ENCODE results near the gene WSB1.
A peak's percentile ranks its signal among the peaks of the same experiment; 100 is the strongest.
"Not testable (repeated sequence)": the region's sequence is repeated elsewhere in the genome, so short reads cannot be mapped to it uniquely, and the experiment has no call there.

The WSB1 gene

DNA sequence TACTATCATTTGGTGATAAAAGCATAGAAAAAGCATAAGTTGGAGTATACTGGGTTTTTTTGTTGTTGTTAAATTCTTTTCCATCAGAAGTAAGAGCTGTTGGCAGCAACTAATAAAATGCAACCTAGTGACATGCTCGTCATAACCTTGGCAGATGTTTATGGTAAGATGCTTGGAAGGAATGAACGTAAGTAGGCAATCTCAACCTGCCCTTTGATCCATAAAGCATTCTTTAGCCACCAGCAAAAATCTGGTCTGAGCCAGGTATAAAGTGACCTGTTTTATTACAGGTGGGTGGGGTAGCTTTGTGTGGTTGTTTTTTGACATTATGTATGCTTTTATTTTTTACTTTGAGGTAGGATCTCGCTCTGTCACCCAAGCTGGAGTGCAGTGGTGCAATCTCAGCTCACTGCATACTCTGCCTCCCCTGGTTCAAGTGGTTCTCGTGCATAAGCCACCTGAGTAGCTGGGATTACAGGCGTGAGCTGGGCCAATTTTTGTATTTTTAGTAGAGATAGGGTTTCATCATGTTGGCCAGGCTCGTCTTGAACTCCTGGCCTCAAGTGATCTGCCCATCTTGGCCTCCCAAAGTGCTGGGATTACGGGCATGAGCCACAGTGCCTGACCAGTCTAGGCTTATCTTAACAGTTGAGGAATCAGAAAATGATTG lies 22.0 kb downstream of the WSB1 start:
- DNase-seq (ENCODE audit: low read depth in 2 of 2), result no peak

- no peak for DNase-seq (ENCODE audit: low read depth in 2 of 2)
Observed at GRCh38 chr17:27318228-27318627, 24.3 kb downstream of the WSB1 start.

DNA sequence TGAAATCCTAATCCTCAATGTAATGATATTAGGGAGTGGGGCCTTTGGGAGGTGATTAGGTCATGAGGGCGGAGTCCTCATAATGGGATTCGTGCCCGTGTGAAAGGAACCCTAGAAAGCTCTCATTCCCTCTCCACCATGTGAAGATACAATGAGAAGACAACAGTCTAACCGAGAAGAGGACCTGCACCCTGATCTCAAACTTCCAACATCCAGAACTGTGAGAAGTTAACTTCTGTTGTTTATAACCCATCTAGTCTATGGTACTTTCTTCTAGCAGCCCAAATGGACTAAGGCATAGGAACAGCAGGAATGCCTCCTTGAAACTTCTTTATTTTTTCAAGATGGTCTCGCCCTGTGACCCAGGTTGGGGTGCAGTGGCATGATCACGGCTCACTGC lies 24.7 kb downstream of the WSB1 start:
- DNase-seq (ENCODE audit: low read depth in 2 of 2), result no peak

- no peak for DNase-seq (ENCODE audit: low read depth in 2 of 2)
Observed at GRCh38 chr17:27319541-27320221, 25.8 kb downstream of the WSB1 start.

DNA sequence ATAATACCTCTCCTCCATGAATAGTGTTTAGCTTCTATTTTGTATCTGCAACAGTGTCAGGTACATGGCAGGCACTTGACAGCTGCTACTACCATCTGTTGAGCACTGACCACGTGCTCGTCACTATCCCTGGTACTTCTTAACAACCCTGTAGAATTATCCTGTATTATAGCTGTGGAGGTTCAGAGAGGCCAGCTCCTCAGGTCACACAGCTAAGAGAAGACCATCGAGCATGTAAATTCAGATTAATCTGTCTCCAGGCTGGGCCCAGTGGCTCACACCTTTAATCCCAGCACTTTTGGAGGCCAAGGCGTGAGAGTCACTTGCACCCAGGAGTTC lies 26.3 kb downstream of the WSB1 start:
- DNase-seq (ENCODE audit: low read depth in 2 of 2), result no peak

DNA sequence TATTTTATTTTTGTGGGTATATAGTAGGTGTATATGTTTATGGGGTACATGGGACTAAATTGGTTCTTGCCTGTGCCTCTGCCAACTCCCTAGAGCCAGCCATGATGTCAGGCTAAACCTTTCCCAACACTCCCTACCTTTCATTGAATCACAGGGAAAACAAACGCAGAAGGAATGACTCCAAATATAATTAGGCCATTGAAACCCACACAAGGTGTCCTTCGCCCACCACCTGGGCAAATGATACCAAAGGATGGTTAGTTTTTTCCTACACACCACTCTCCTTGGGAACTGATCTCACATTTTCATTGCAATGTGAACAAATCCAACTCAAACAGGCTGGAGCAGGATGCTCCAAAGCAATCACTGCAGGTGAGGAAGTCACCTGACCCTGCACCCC lies 27.5 kb downstream of the WSB1 start:
- DNase-seq (ENCODE audit: low read depth in 2 of 2), result no peak

DNA sequence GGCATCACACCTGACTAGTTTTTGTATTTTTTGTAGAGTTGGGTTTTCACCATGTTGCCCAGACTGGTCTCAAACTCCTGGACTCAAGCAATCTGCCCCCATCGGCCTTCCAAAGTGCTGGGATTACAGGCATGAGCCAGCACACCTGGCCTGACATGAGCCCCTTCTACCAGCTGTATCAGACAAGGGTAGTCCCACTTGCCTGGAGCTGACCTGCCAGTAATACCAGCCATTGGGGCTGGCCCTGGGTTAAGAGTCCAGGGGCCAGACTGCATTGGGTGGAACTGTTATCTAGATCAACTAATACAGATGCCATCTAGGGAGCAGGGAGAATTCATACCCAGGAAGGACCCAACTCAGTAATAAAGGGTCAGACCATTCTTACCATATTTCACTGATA lies 28.1 kb downstream of the WSB1 start:
- DNase-seq (ENCODE audit: low read depth in 2 of 2), result no peak

GRCh38 chr17:27322690-27323508 lies 29.0 kb downstream of the WSB1 start:
- no peak for DNase-seq (ENCODE audit: low read depth in 2 of 2)

DNA sequence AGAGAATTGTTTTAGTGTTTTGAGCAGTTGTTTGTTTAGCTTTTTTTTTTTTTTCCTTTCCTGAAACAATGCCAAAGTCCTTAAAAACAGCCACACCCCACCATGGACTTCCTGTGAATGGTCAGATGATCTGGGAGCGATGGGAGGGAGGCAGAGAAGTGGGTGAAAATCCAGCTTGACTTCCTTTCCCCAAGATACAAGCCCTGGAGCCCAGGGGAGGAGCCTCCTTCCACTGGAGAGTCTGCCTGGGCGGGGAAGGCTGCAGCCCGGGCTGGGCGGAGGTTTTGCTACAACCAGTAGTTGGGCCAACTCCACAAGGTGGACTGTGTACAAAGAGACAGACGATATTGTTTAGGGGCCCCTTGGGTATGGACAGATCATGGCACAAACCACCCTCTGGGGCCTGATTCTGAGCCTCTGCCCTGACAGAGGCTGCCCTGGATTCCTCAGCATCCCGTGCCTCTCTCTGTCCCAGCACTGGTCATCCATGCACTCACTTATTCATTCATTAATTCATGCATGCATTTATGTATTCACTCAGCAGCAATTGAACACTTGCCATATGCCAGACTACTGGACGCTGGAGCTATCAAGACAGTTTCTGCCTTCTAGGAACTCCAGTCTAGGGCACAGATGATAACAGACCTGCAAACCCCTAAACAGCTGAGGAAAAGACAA lies 29.8 kb downstream of the WSB1 start:
- DNase-seq (ENCODE audit: low read depth in 2 of 2), result no peak

- no peak for DNase-seq (ENCODE audit: low read depth in 2 of 2)
Observed at GRCh38 chr17:27324771-27325339, 30.9 kb downstream of the WSB1 start.

DNA sequence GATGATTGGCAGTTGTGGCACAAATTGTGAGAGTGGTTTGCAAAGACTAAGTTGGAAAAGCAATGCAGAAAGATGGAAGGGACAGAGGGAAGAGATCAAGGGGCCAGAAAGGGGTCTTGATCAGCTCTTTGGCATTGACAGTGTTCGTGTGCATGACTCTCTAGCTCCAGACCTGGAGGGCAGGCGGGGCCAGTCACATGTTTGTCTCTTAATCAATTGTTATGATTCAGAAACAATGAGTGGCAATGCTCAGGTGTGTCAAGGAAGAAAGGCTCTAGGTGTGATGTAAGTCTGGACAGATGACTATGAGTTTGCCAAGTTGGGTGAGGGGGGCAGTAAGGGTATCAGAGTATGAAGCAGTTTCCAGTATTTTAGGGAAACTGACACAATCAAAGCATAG lies 32.1 kb downstream of the WSB1 start:
- no peak for DNase-seq (ENCODE audit: low read depth in 2 of 2)

DNA sequence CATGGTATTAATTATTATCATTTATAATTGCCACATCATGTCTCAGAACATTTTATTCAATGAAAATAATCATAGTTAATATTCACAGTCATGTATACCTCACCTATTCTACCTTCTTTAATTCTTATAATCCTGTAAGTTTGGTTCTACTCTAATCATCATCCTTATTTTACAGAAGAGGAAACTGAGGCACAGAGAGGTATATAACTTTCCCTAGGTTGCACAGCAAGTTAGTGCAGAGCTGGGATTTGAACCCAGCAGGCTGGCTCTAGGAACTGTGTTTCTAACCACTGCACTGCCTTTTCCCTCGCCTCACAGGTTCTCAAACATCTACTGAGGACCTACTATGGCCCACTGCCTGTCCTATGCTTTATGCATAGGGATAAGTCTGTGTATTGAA lies 32.7 kb downstream of the WSB1 start:
- DNase-seq (ENCODE audit: low read depth in 2 of 2), result no peak

- no peak for DNase-seq (ENCODE audit: low read depth in 2 of 2)
Observed at GRCh38 chr17:27327397-27327796, 33.5 kb downstream of the WSB1 start.

- no peak for DNase-seq (ENCODE audit: low read depth in 2 of 2)
Observed at GRCh38 chr17:27327871-27328270, 34.0 kb downstream of the WSB1 start.

DNA sequence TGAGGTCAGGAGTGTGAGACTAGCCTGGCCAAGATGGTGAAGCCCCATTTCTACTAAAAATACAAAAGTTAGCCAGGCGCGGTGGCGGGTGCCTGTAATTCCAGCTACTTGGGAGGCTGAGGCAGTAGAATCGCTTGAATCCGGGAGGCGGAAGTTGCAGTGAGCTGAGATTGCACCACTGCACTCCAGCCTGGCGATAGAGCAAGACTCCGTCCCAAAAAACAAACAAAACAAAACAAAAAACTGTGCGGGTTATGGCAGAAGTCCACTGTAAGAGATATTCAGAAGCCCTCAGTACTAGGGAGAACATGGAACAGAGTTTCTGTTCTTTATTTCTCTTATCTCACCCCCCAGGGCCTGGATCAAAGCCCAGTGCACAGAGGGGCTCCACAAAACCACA lies 34.8 kb downstream of the WSB1 start:
- DNase-seq (ENCODE audit: low read depth in 2 of 2), result not testable (repeated sequence)

GRCh38 chr17:27329146-27329805 lies 35.4 kb downstream of the WSB1 start:
- DNase-seq (ENCODE audit: low read depth in 2 of 2), result no peak

- no peak for DNase-seq (ENCODE audit: low read depth in 2 of 2)
Observed at GRCh38 chr17:27332047-27332393, 38.1 kb downstream of the WSB1 start.

DNA sequence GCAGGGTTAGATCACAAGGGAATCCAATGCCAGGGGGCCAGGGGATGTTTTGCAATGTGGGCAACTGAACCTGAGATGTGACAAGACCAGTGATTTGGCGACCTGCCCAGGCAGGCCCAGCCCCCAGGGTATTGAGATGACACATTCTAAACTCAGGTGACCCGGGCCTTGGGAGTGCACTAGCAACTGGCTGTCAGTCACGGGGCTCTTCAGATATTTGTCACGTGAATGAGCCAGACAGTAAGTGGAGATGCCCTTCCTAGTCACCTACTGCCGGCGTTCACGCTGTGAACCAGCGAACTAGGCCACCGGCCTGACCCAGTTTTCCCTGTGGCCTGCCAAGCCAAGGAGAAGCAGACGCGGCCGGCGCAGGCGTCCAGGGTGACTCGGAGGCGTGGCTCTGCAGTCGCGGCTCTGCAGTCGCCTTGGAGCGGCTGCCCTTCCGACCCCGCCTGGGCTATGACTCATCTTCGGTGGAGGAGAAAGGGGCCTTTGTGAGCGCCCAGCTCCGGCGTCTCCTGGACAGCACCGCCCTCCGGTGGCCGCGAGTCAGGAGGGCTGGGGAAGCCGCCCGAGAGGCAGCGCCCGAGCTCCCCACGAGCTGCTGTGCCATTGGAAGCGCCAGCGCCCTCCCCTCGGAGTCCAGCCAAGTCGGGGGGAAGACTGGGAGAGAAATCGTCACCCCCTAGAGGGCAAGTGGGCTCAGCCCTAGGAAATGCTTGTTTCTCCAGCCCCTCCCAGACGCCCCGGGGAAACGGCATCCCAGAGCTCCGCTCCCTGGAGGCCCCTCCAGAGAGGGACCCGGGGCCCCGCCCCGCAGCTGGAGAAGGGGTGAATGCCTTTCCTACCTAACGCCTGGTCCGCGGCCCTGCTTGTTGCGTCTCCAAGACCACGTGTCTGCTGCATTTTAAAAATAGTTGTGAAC lies 38.8 kb downstream of the WSB1 start:
- DNase-seq (ENCODE audit: low read depth in 2 of 2), result peak; percentile 78 to 86

GRCh38 chr17:27333410-27333980 lies 39.6 kb downstream of the WSB1 start:
- DNase-seq (ENCODE audit: low read depth in 2 of 2), result no peak

DNA sequence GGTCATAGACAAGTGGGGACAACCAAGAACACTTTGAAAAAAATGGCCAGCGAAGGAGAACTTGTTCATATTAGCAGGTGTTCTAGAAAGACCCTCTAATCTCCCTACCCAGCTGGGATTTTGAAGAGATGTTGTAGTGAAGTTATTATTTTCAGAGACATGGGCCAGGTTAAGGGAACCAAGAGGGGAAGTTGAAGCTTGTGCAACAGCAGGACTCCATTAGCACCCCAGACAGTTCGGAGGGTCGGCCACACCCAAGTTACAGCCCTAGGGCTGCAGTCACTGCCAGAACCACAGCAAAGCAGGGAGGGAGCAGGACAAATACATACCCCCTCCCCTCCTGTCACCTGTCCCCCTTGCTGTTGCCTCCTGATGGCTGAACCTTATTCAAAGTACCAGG lies 42.3 kb downstream of the WSB1 start:
- DNase-seq (ENCODE audit: low read depth in 2 of 2), result no peak

Data from stimulated activated CD8-positive, alpha-beta memory T cell treated with anti-CD3 and anti-CD28 coated beads, Interleukin-7, amount 100 ng/mL, for 4 hours (primary cell).